NCI-H128 (cell line): Measurements from ENCODE around the gene AMACR.
"Not testable (repeated sequence)": the region's sequence is repeated elsewhere in the genome, so short reads cannot be mapped to it uniquely, and the experiment has no call there.

Source experiments
- DNase-seq: peaks from one replicate; lab custom pipeline; 2025; ENCODE audit not compliant: unreplicated experiment; lab: John Stamatoyannopoulos, UW

The AMACR gene

GRCh38 chr5:33969572-33970452 lies 38.0 kb downstream of the AMACR start:
- no peak for DNase-seq

GRCh38 chr5:33968211-33969005 lies 39.4 kb downstream of the AMACR start:
- DNase-seq, result no peak

- no peak for DNase-seq
Observed at GRCh38 chr5:33966805-33967204, 41.0 kb downstream of the AMACR start.

- DNase-seq, result no peak
Observed at GRCh38 chr5:33964132-33964700, 43.6 kb downstream of the AMACR start.

- DNase-seq, result no peak
Observed at GRCh38 chr5:33958176-33958575, 49.7 kb downstream of the AMACR start.

GRCh38 chr5:33957577-33958150 lies 50.2 kb downstream of the AMACR start:
- no peak for DNase-seq

GRCh38 chr5:33952175-33952574 lies 55.7 kb downstream of the AMACR start:
- not testable (repeated sequence) for DNase-seq

GRCh38 chr5:33944543-33945132 lies 63.2 kb downstream of the AMACR start:
- no peak for DNase-seq

- no peak for DNase-seq
Observed at GRCh38 chr5:33941090-33941489, 66.8 kb downstream of the AMACR start.

- DNase-seq, result no peak
Observed at GRCh38 chr5:33939556-33940262, 68.1 kb downstream of the AMACR start.

GRCh38 chr5:33938881-33939280 lies 69.0 kb downstream of the AMACR start:
- DNase-seq, result no peak

- DNase-seq, result no peak
Observed at GRCh38 chr5:33938507-33938796, 69.4 kb downstream of the AMACR start.

GRCh38 chr5:33937707-33938506 lies 69.9 kb downstream of the AMACR start:
- no peak for DNase-seq

GRCh38 chr5:33937017-33937706 lies 70.7 kb downstream of the AMACR start:
- DNase-seq, result no peak

GRCh38 chr5:33936381-33937016 lies 71.4 kb downstream of the AMACR start, which contains the start of gene RXFP3:
TSS of gene RXFP3 (plus strand) at chr5:33936386. CDS start at chr5:33936741, 355 bp downstream.
- no peak for DNase-seq
